Spleen (tissue), 7 donors: ENCODE results near the gene GAREM1.

Experiments used
- CTCF ChIP-seq, 11 experiments: fragments of 200-600 bp in 7 of 11; fragments of 450-650 bp in 4 of 11; sonication (generic) in 4 of 11; IDR thresholded peaks in 8 of 11; conservative IDR thresholded peaks in 3 of 11; 1 replicate in 7 of 11; 2 replicates in 4 of 11; pipeline versions ENCODE4 v1.4.0 to v1.8.0; 2016 to 2021; ENCODE audit warnings: antibody characterized with exemption in 11 of 11, inconsistent platforms in 4 of 11, mild to moderate bottlenecking in 1 of 11
- POLR2A ChIP-seq, 3 donors: fragments of 450-650 bp; IDR thresholded peaks; one replicate each; pipeline ENCODE4 v1.5.1; 2017; ENCODE audit warnings: antibody characterized with exemption in 3 of 3, mild to moderate bottlenecking in 1 of 3
- POLR2AphosphoS5 ChIP-seq, 3 donors: sonication (generic); formaldehyde crosslinking; IDR thresholded peaks; one replicate each; pipeline ENCODE4 v1.5.1; 2017; ENCODE audit warnings: antibody characterized with exemption in 3 of 3
- donor health status: DM: no; HTN: no; CAD: no; lungs with moderate emphysema.
- donor health status: DM: no; HTN: no; CAD: no.
- donor health status: DM: no; HTN: no; CAD: no.

DNA sequence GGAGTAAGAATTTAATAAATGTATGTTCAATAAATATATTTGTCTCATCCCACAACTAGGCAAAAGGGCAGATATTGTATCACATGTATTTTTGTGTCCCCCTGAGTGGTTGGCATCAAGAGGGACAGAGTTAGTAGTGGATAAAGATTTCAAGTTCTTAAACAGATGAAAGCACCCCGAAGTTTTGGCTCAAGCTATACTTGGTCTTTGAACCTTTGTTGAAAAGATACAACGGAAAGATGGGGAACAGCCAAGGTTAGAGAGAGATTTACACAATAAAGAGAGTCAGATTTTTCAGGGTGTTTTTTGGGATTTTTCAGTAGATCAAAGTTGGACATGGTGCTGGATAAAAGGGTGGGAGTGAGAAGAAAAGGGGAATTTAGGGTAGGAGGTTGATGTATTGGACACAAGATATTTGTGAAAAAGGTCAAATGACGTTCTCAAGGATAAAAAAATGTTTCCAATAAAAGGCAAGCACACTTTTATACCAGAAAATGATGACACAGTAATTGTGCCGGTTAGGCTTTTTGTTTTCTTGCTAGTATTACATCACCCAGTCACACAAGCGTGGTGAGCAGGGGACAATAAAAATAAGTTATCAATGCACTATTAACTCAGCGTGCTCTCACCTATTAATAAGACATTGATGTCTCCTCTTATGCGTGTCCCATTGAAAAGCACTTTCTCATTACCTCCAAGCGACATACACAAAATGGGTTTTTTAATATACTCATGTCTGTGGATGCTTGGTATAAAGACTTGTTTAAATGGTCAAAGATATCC lies 221.3 kb downstream of the GAREM1 start:
- TF ChIP-seq POLR2AphosphoS5 (IDR thresholded peaks at IDR 0.05): no peak
- no peak for TF ChIP-seq POLR2A (IDR thresholded peaks at IDR 0.05)
- TF ChIP-seq CTCF (IDR thresholded peaks at IDR 0.05 in 8 of 11, conservative IDR thresholded peaks at IDR 0.05 in 3 of 11): no peak
